GM12878 (cell line): ENCODE results near the gene LEMD1. TPM values are rescaled to one million over a fixed set of nuclear protein-coding genes. Genes with fewer than 3 reads are reported as not detected.

Source experiments
- ATAC-seq: fragments of 200-7000 bp; cut with Tn5 transposase; 3 replicates; pipeline ENCODE4 v1.9.1; 2020; ENCODE audit warnings: mild to moderate bottlenecking, moderate library complexity
- BruUV-seq: library from RNA; stranded (reverse); fragments of 400-500 nt; replicated peaks from 2 replicates; lab custom pipeline; 2021; lab: Mats Ljungman, UMichigan
- CTCF ChIA-PET: fragments of 300-600 bp; sonication (Branson Sonifier 250); formaldehyde crosslinking; extraction: SDS; loops from one replicate; lab custom pipeline; 2021; ENCODE audit warnings: inconsistent platforms; lab: Yijun Ruan, JAX
- POLR2A ChIA-PET: fragments of 350-600 bp; formaldehyde crosslinking; extraction: SDS; loops from one replicate; lab custom pipeline; 2021; ENCODE audit warnings: inconsistent platforms; lab: Charles Lee
- RAD21 ChIA-PET: fragments of 300-600 bp; sonication (Branson Sonifier 250); formaldehyde crosslinking; loops from one replicate; lab custom pipeline; 2023; ENCODE audit warnings: antibody characterized with exemption; ENCODE audit not compliant: unreplicated experiment; lab: Charles Lee
- SMC1A ChIA-PET: fragments of 300-600 bp; sonication (Branson Sonifier 250); formaldehyde crosslinking; loops from one replicate; lab custom pipeline; 2023; ENCODE audit not compliant: unreplicated experiment, uncharacterized antibody; lab: Charles Lee
- DNase-seq: peaks from one replicate; pipeline ENCODE4 v3.0.0-alpha.2; 2011; ENCODE audit warnings: low read depth, low spot score
- FAIRE-seq: peaks from 3 replicates; lab custom pipeline; 2011; peaks lifted over from hg19 to GRCh38; lab: Jason Lieb, UNC
- H2AFZ ChIP-seq: 2 replicates; pipeline ENCODE4 v1.6.0; 2011; ENCODE audit warnings: low read depth, low read length, control low read depth; ENCODE audit not compliant: control insufficient read depth
- H3K27ac ChIP-seq: 2 replicates; pipeline ENCODE4 v1.5.1; 2011; ENCODE audit warnings: control low read depth; ENCODE audit not compliant: control insufficient read depth, insufficient read depth
- H3K27me3 ChIP-seq, 2 experiments: replicated peaks in 1 of 2; 2 replicates each; pipeline versions ENCODE4 v1.6.0 to v1.6.1; 2011; ENCODE audit warnings: low read length in 1 of 2; ENCODE audit not compliant: control insufficient read depth in 2 of 2, insufficient read depth in 2 of 2
- H3K36me3 ChIP-seq, 2 experiments: 2 replicates each; pipeline ENCODE4 v1.5.1; 2011; ENCODE audit warnings: low read length in 1 of 2; ENCODE audit not compliant: control insufficient read depth in 2 of 2, insufficient read depth in 2 of 2
- H3K4me1 ChIP-seq: 2 replicates; pipeline ENCODE4 v1.6.1; 2011; ENCODE audit warnings: mild to moderate bottlenecking, low read length, moderate library complexity, mixed read lengths; ENCODE audit not compliant: control insufficient read depth, insufficient read depth
- H3K4me2 ChIP-seq: 2 replicates; pipeline ENCODE4 v1.6.0; 2011; ENCODE audit warnings: control low read depth; ENCODE audit not compliant: control insufficient read depth, insufficient read depth
- H3K4me3 ChIP-seq: fragments of 200-600 bp; sonication (generic); 2 replicates; pipeline ENCODE4 v1.5.1; 2016
- H3K79me2 ChIP-seq: 2 replicates; pipeline ENCODE4 v1.6.0; 2011; ENCODE audit warnings: low read length; ENCODE audit not compliant: control insufficient read depth, insufficient read depth
- H3K9ac ChIP-seq: 2 replicates; pipeline ENCODE4 v1.8.0; 2011; ENCODE audit warnings: low read length, control low read depth, mixed read lengths; ENCODE audit not compliant: control insufficient read depth, insufficient read depth
- H3K9me3 ChIP-seq: replicated peaks from 3 replicates; pipeline ENCODE4 v1.5.1; 2011; ENCODE audit warnings: mild to moderate bottlenecking, low read length; ENCODE audit not compliant: control insufficient read depth, insufficient read depth
- H4K20me1 ChIP-seq: 2 replicates; pipeline ENCODE4 v1.6.0; 2011; ENCODE audit not compliant: control insufficient read depth, insufficient read depth
- BACH1 ChIP-seq: fragments of 450-650 bp; IDR thresholded peaks from 2 replicates; pipeline ENCODE4 v1.6.1; 2017; ENCODE audit warnings: mild to moderate bottlenecking, borderline replicate concordance
- KAT2A ChIP-seq: conservative IDR thresholded peaks from 2 replicates; pipeline ENCODE4 v1.6.1; 2011; ENCODE audit warnings: low read depth, low read length; ENCODE audit not compliant: control insufficient read depth
- SKIL ChIP-seq: fragments of 450-650 bp; IDR thresholded peaks from 2 replicates; pipeline ENCODE4 v1.6.1; 2017; ENCODE audit warnings: mild to moderate bottlenecking, low read depth, inconsistent platforms; ENCODE audit not compliant: poor library complexity, severe bottlenecking
- SMAD1 ChIP-seq: fragments of 450-650 bp; IDR thresholded peaks from 2 replicates; pipeline ENCODE4 v1.6.1; 2018; ENCODE audit warnings: mild to moderate bottlenecking, low read depth; ENCODE audit not compliant: partially characterized antibody
- SMC3 ChIP-seq: IDR thresholded peaks from 2 replicates; pipeline ENCODE4 v1.6.1; 2011; ENCODE audit warnings: low read length, improper control_type of control experiment, borderline replicate concordance
- TBL1XR1 ChIP-seq: IDR thresholded peaks from 2 replicates; pipeline ENCODE4 v1.6.1; 2012; ENCODE audit warnings: low read depth, low read length, improper control_type of control experiment
- USF1 ChIP-seq: IDR thresholded peaks from 2 replicates; pipeline ENCODE4 v1.6.1; 2011; ENCODE audit warnings: borderline replicate concordance, low read depth, mild to moderate bottlenecking, moderate library complexity, mixed read lengths, low read length; ENCODE audit not compliant: insufficient read depth; ENCODE audit errors: extremely low read length
- WGBS: methylation state at CpG from one replicate; pipeline ENCODE4 v1.1.6; 2016; ENCODE audit warnings: low lambda C conversion rate; ENCODE audit not compliant: insufficient replicate concordance, insufficient coverage; ENCODE audit errors: missing lambda C conversion rate; 5-methylcytosine and 5-hydroxymethylcytosine counted together
- in situ Hi-C: fragments of 300-500 bp; cut with MboI; formaldehyde crosslinking; loops from 9 replicates; pipeline ENCODE4 v1.14.3; 2018; ENCODE audit warnings: mixed read lengths
- intact Hi-C: fragments of 100-400 bp; cut with micrococcal nuclease; formaldehyde crosslinking; loops from one replicate; pipeline ENCODE4 v1.14.2; 2022; ENCODE audit not compliant: unreplicated experiment
- polyA plus RNA-seq, 11 experiments: library from polyadenylated mRNA; depleted of rRNA in 4 of 11; unstranded in 6 of 11; stranded (reverse) in 5 of 11; fragments of >200 nt; fragmentation: Nextera tagmentation in 4 of 11; fragmentation: Illumina TruSeq in 1 of 11; extraction: Ambion mirVana in 4 of 11; extraction: Trizol in 1 of 11; gene quantifications; 1 replicate in 1 of 11; 2 replicates in 10 of 11; pipeline versions ENCODE4 v1.2.1 to v1.2.3, GENCODE V29; 2011 to 2016; ENCODE audit warnings: inconsistent platforms in 2 of 11, missing spikeins in 2 of 11, low read depth in 1 of 11
- total RNA-seq, 4 experiments: library from RNA; depleted of rRNA in 3 of 4; stranded (reverse); fragments of >200 nt in 3 of 4; fragmentation: Illumina TruSeq in 1 of 4; extraction: Trizol in 1 of 4; gene quantifications; 2 replicates each; pipeline versions ENCODE4 v1.2.1 to v1.2.3, GENCODE V29; 2013 to 2021
- TF ChIP-seq, protein P1 (sequence below): IDR thresholded peaks from 2 replicates; pipeline ENCODE4 v1.6.1; 2011; ENCODE audit warnings: borderline replicate concordance, low read depth, mild to moderate bottlenecking, moderate library complexity, low read length; ENCODE audit not compliant: insufficient read depth, poor library complexity, severe bottlenecking
- TF ChIP-seq, protein P2 (sequence below): fragments of 450-650 bp; IDR thresholded peaks from 2 replicates; pipeline ENCODE4 v1.6.1; 2017; ENCODE audit warnings: antibody characterized with exemption, mild to moderate bottlenecking, moderate library complexity

Gene LEMD1
- total and polyA plus RNA-seq, 10 of the 15 experiments (the other 5 are each of a cell fraction or from before 2014, with no cell fraction given), result 0.19 to 1.2 (median 0.26) TPM; not detected in 7

GRCh38 chr1:205442051-205442725 is 20.3 kb upstream of the LEMD1 start:
- Histone ChIP-seq H3K4me2 (0 out of 2 replicates have a peak overlapping the region, but pooled peaks have one; percentile 67), H3K9me3 (no peaks in the 10 kb centered on the region), H3K36me3 (no peaks in the 10 kb centered on the region), H3K4me3 (no peak overlapping the region), H3K79me2 (no peaks in the 10 kb centered on the region), H3K27me3 (no peaks in the 10 kb centered on the region; a peak in 1 of 4 replicates), H3K4me1 (peaks cover 20% of the 10 kb centered on the region), H2AFZ (no peak overlapping the region), H3K27ac (no peak overlapping the region), H4K20me1 (no peaks in the 10 kb centered on the region), H3K9ac (no peak overlapping the region)
- RAD21 ChIA-PET, result interaction anchor here (5.5 to 5.9 kb wide), 2 partner anchors 38 to 43 kb away, joined by 37 to 42 read pairs; no protein-coding TSS in a partner anchor
- intact Hi-C loops, result no loop called here
- POLR2A ChIA-PET, result interaction anchor here (0.7 kb wide), 1 partner anchor 36 kb away, joined by 3 read pairs; no protein-coding TSS in a partner anchor
- no peak for FAIRE-seq
- TF ChIP-seq USF1 (no peak), KAT2A (no peak), SMAD1 (no peak), TBL1XR1 (no peak), SMC3 (no peak), SKIL (no peak), BACH1 (no peak)
- TF ChIP-seq, protein P1, sequence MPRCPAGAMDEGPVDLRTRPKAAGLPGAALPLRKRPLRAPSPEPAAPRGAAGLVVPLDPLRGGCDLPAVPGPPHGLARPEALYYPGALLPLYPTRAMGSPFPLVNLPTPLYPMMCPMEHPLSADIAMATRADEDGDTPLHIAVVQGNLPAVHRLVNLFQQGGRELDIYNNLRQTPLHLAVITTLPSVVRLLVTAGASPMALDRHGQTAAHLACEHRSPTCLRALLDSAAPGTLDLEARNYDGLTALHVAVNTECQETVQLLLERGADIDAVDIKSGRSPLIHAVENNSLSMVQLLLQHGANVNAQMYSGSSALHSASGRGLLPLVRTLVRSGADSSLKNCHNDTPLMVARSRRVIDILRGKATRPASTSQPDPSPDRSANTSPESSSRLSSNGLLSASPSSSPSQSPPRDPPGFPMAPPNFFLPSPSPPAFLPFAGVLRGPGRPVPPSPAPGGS, result no peak
- TF ChIP-seq, protein P2, sequence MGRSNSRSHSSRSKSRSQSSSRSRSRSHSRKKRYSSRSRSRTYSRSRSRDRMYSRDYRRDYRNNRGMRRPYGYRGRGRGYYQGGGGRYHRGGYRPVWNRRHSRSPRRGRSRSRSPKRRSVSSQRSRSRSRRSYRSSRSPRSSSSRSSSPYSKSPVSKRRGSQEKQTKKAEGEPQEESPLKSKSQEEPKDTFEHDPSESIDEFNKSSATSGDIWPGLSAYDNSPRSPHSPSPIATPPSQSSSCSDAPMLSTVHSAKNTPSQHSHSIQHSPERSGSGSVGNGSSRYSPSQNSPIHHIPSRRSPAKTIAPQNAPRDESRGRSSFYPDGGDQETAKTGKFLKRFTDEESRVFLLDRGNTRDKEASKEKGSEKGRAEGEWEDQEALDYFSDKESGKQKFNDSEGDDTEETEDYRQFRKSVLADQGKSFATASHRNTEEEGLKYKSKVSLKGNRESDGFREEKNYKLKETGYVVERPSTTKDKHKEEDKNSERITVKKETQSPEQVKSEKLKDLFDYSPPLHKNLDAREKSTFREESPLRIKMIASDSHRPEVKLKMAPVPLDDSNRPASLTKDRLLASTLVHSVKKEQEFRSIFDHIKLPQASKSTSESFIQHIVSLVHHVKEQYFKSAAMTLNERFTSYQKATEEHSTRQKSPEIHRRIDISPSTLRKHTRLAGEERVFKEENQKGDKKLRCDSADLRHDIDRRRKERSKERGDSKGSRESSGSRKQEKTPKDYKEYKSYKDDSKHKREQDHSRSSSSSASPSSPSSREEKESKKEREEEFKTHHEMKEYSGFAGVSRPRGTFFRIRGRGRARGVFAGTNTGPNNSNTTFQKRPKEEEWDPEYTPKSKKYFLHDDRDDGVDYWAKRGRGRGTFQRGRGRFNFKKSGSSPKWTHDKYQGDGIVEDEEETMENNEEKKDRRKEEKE, result no peak
- ATAC-seq, result no peak
- SMC1A ChIA-PET, result interaction anchor here (1.4 to 5.0 kb wide), 6 partner anchors 10 to 117 kb away, joined by 4 to 35 read pairs (median 12); no protein-coding TSS in a partner anchor
- in situ Hi-C loops, result no loop called here
- no peak for DNase-seq
- no TSS peak for BruUV-seq
- CTCF ChIA-PET, result interaction anchor here (0.6 to 5.6 kb wide), 7 partner anchors 11 to 681 kb away, joined by 3 to 55 read pairs (median 3); no protein-coding TSS in a partner anchor
- WGBS, result 71% methylated on average over 11 of the region's 12 CpGs
